LNCAP (cell line): ENCODE results near the gene TBC1D23.
A peak's percentile ranks its signal among the peaks of the same experiment; 100 is the strongest.

Experiments
- TF ChIP-seq, protein P1 (sequence below): fragments of 450-650 bp; IDR thresholded peaks from 2 replicates; pipeline ENCODE4 v1.5.1; 2017; ENCODE audit warnings: mild to moderate bottlenecking

TBC1D23 gene

DNA sequence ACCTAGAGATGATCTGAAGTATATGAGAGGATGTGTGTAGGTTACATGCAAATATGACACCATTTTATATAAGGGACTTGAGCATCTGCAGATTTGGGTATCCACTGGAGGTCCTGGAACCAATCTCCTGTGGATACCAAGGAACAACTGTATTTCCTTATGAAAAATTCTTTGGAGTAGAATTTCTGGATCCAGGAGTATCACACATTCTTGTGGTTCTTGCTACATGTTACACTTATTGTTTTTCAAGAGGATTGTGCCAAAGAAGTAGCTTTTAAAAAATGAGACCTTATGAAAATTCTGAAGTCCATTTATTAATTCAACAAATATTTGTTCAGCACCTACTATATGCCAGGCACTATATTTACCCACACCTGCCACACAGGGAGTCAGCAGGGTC is 15.7 kb upstream of the TBC1D23 start:
- TF ChIP-seq, protein P1, sequence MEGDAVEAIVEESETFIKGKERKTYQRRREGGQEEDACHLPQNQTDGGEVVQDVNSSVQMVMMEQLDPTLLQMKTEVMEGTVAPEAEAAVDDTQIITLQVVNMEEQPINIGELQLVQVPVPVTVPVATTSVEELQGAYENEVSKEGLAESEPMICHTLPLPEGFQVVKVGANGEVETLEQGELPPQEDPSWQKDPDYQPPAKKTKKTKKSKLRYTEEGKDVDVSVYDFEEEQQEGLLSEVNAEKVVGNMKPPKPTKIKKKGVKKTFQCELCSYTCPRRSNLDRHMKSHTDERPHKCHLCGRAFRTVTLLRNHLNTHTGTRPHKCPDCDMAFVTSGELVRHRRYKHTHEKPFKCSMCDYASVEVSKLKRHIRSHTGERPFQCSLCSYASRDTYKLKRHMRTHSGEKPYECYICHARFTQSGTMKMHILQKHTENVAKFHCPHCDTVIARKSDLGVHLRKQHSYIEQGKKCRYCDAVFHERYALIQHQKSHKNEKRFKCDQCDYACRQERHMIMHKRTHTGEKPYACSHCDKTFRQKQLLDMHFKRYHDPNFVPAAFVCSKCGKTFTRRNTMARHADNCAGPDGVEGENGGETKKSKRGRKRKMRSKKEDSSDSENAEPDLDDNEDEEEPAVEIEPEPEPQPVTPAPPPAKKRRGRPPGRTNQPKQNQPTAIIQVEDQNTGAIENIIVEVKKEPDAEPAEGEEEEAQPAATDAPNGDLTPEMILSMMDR = no peak

DNA sequence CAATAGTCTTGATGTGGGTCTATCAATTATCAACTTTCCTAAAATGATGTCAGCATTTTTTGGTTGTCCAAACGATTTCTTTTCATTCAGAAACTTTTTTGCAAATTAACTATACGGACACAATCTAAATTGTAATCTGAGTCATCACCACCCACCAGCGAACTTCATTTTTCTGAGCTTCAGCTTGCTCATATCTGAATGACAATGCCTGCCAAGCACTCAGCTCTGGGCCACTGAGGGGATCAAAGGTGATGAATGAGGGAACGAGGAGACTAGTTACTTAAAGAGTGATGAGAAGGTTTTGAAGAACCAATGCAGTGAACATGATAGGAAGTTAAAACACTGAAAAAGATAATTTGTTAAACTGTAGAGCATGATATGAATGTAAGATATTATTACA is 14.9 kb upstream of the TBC1D23 start:
- TF ChIP-seq, protein P1 = no peak

DNA sequence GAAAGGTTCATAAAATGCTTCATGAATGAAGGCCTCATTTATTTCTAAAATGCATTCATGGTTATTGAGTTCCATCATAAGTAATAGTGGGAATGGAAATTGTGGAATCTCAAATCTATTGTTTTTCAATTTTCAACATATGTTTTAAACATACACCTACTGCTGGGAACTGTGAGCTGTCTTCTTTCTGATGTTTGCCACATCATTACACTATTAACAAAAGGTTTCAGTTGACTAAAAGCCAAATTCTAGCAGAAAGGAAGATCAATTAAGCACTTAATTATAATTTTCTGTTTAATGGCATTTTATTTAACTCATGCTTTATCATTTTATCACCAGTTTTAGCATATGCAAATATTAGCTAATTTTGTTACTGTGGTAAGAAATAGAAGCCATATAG is 13.8 kb upstream of the TBC1D23 start:
- TF ChIP-seq, protein P1 = no peak

DNA sequence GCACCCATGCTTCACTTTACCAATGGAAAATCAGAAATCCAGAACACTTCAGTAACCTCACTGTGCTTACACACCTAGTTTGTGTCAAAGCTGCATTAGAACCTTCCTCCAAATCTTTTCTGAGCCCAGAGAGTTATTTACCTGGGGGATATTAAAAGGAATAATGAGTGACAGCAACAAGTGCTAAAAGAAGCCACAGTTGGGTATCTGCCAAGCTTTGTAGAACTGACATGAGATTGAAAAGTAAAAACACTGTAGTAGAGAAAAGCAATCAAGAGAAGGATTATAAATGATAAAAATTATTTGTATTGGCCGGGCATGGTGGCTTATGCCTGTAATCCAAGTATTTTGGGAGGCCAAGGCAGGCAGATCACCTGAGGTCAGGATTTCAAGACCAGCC is 8.8 kb upstream of the TBC1D23 start:
- TF ChIP-seq, protein P1 = no peak

DNA sequence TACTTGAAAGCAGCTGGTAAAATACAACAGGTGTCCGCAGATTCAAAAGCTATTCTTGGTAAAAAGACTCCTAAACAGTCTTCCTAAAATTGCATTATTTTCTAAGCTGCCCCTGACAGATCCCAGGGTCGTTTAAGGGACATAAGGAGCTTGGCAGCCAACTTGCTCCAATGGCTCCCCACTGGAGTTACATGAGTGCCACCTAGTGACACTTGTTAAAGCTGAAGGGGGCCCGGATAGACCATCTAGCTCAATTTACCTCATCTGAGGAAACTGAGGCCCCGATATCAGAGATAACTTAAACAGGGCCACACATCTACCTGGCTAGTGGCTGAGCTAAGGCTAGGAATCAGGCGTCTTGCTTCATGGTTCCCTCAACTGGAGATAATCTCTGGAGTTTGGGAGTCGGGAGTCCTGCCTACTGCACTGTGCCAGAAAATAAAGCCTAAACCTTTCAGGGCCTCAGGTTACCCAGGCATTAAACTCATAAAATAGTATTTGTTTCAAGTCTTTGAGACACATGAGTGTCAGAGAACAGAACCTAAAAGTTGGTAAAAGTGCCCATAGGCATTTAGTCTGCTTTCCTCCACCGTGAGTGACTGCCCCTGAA is 6.5 kb upstream of the TBC1D23 start:
- TF ChIP-seq, protein P1 = peak; percentile 87

DNA sequence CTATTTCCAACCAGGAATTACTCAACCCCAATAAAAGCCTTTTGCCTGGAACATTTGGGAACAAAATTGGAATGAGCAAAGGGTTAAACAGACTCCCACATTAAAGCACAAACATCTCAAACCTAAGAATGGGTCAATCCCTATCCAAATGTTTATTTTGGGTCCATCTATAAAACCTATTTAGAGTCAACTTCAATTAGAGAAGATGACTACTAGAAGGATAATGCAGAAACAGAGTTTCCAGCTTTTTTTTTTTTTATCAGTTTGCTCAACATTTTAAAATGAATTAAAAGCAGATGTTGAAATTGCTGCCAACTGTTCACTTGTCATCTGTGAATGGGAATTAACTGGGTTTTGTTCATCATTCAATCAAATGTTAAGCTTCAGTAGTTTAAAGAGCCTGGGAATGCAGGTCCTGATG is 4.1 kb upstream of the TBC1D23 start:
- TF ChIP-seq, protein P1 = no peak

DNA sequence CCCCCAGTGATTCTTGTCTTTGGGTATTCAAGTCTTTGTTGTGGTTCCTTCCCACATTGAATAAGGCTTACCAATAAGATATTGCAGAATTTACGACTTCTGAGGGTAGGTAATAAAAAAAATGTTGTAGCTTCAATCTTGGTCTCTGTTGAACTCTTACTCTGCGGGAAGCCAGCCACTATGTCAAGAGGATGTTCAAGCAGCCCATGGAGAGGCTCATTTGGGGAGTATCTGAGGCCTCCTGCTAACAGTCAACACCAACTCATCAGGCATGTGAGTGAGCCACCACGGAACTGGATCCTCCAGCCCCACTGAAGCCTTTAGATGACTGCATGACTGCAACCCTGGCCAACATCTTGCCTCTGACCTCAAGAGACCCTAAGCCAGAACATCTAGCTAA is 3.2 kb upstream of the TBC1D23 start:
- TF ChIP-seq, protein P1 = no peak
